Measurements from ENCODE around the gene CNOT8. TPM values are rescaled to one million over a fixed set of nuclear protein-coding genes. Genes with fewer than 3 reads are reported as not detected.
A peak's percentile ranks its signal among the peaks of the same experiment; 100 is the strongest.
"Not testable (repeated sequence)": the region's sequence is repeated elsewhere in the genome, so short reads cannot be mapped to it uniquely, and the experiment has no call there.

Gene CNOT8
- total and polyA plus RNA-seq, 9 donors = 34.0 to 51.0 (median 40.5) TPM

- no peak overlapping the region for H3K4me3 ChIP-seq
- H3K4me1 ChIP-seq (ENCODE audit: insufficient read depth) = peaks cover 2% of the 10 kb centered on the region
- H3K9me3 ChIP-seq = no peaks in the 10 kb centered on the region
- no peak overlapping the region for H3K27ac ChIP-seq
- DNase-seq = no peak
- TF ChIP-seq EP300 (IDR thresholded peaks at IDR 0.05) (no peak), POLR2A (IDR thresholded peaks at IDR 0.05) (no peak), CTCF (IDR thresholded peaks at IDR 0.05) (no peak)
- H3K27me3 ChIP-seq = no peaks in the 10 kb centered on the region
- 83 to 87% (median 84%) methylated on average over 4 of the region's 4 CpGs for WGBS, 3 donors
- intact Hi-C loops (cut with DNase I) = no loop called here
- no peaks in the 10 kb centered on the region for H3K36me3 ChIP-seq
Observed at GRCh38 chr5:154829589-154830218, 28.7 kb upstream of the CNOT8 start.

- 26 to 62% (median 40%) methylated on average over 7 of the region's 7 CpGs for WGBS, 3 donors
- intact Hi-C loops (cut with DNase I) = no loop called here
- Histone ChIP-seq H3K36me3 (no peaks in the 10 kb centered on the region), H3K4me3 (no peak overlapping the region), H3K27me3 (no peaks in the 10 kb centered on the region), H3K27ac (no peak overlapping the region), H3K4me1 (ENCODE audit: insufficient read depth) (peaks cover 4% of the 10 kb centered on the region), H3K9me3 (no peaks in the 10 kb centered on the region)
- TF ChIP-seq EP300 (IDR thresholded peaks at IDR 0.05) = no peak
- no peak for DNase-seq
Observed at GRCh38 chr5:154830219-154830595, 28.2 kb upstream of the CNOT8 start.

- DNase-seq = no peak
- Histone ChIP-seq H3K4me3 (no peak overlapping the region), H3K4me1 (ENCODE audit: insufficient read depth) (peaks cover 4% of the 10 kb centered on the region), H3K27me3 (no peaks in the 10 kb centered on the region), H3K36me3 (no peaks in the 10 kb centered on the region), H3K9me3 (no peaks in the 10 kb centered on the region), H3K27ac (no peak overlapping the region)
- intact Hi-C loops (cut with DNase I) = no loop called here
- 90 to 95% (median 94%) methylated on average over 4 of the region's 4 CpGs for WGBS, 3 donors
- TF ChIP-seq POLR2A (IDR thresholded peaks at IDR 0.05) (no peak), CTCF (IDR thresholded peaks at IDR 0.05) (no peak), EP300 (IDR thresholded peaks at IDR 0.05) (no peak)
Observed at GRCh38 chr5:154830596-154830995, 27.8 kb upstream of the CNOT8 start.

- peaks cover 7% of the 10 kb centered on the region for H3K4me1 ChIP-seq (ENCODE audit: insufficient read depth)
- no peaks in the 10 kb centered on the region for H3K27me3 ChIP-seq
- intact Hi-C loops (cut with DNase I) = no loop called here
- H3K9me3 ChIP-seq = no peaks in the 10 kb centered on the region
- no peak for TF ChIP-seq EP300 (IDR thresholded peaks at IDR 0.05)
- no peak overlapping the region for H3K27ac ChIP-seq
- DNase-seq = no peak
- no peaks in the 10 kb centered on the region for H3K36me3 ChIP-seq
- no peak overlapping the region for H3K4me3 ChIP-seq
- WGBS, 3 donors = 90 to 93% (median 91%) methylated on average over 7 of the region's 7 CpGs
Observed at GRCh38 chr5:154831451-154831850, 27.0 kb upstream of the CNOT8 start.

- DNase-seq; H3K27me3 ChIP-seq; H3K27ac ChIP-seq; intact Hi-C loops (cut with DNase I); H3K4me3 ChIP-seq; H3K4me1 ChIP-seq (ENCODE audit: insufficient read depth); H3K9me3 ChIP-seq; H3K36me3 ChIP-seq: not testable (repeated sequence)
- 97 to 98% (median 98%) methylated on average over 3 of the region's 3 CpGs for WGBS, 3 donors
Observed at GRCh38 chr5:154832804-154833203, 25.6 kb upstream of the CNOT8 start.

GRCh38 chr5:154834053-154834452 is 24.4 kb upstream of the CNOT8 start:
- intact Hi-C loops (cut with DNase I) = no loop called here
- H3K27me3 ChIP-seq = no peaks in the 10 kb centered on the region
- peaks cover 7% of the 10 kb centered on the region for H3K4me1 ChIP-seq (ENCODE audit: insufficient read depth)
- no peak overlapping the region for H3K4me3 ChIP-seq
- H3K27ac ChIP-seq = no peak overlapping the region
- DNase-seq = no peak
- H3K9me3 ChIP-seq = no peaks in the 10 kb centered on the region
- WGBS, 3 donors = 80 to 82% (median 80%) methylated on average over 1 of the region's 1 CpG
- no peaks in the 10 kb centered on the region for H3K36me3 ChIP-seq
- TF ChIP-seq EP300 (IDR thresholded peaks at IDR 0.05) = no peak
- no peak for TF ChIP-seq POLR2A (IDR thresholded peaks at IDR 0.05)
- no peak for TF ChIP-seq CTCF (IDR thresholded peaks at IDR 0.05)

- H3K36me3 ChIP-seq; DNase-seq; H3K4me1 ChIP-seq (ENCODE audit: insufficient read depth); H3K9me3 ChIP-seq; H3K27me3 ChIP-seq; intact Hi-C loops (cut with DNase I); H3K4me3 ChIP-seq: not testable (repeated sequence)
- WGBS, 3 donors = 77 to 80% (median 79%) methylated on average over 9 of the region's 9 CpGs
- H3K27ac ChIP-seq = peak overlapping the region in 1 of 2 donors; percentile 36
Observed at GRCh38 chr5:154835701-154836052, 22.8 kb upstream of the CNOT8 start.

Measured in ovary (tissue), 9 donors.